Activated CD8-positive, alpha-beta memory T cell treated with anti-CD3 and anti-CD28 coated beads, Interleukin-2, amount 10 ng/mL, durations not matched to agents 7 days and 5 days (primary cell): ENCODE measurements around the gene TTLL6. TPM values are rescaled to one million over a fixed set of nuclear protein-coding genes. Genes with fewer than 3 reads are reported as not detected.
A peak's percentile ranks its signal among the peaks of the same experiment; 100 is the strongest.
"Not testable (repeated sequence)": the region's sequence is repeated elsewhere in the genome, so short reads cannot be mapped to it uniquely, and the experiment has no call there.

Source experiments
- ATAC-seq: fragments of 150-1000 bp; cut with Tn5 transposase; one replicate; pipeline ENCODE4 v1.10.0; 2021; ENCODE audit warnings: moderate library complexity
- CTCF ChIA-PET: fragments of 350-600 bp; sonication (Branson Sonifier 250); formaldehyde crosslinking; loops from one replicate; lab custom pipeline; 2021; ENCODE audit warnings: antibody characterized with exemption; lab: Charles Lee
- DNase-seq: peaks from one replicate; pipeline ENCODE4 v3.0.0-alpha.2; 2020
- H3K27ac Mint-ChIP-seq: one replicate; pipeline ENCODE4 v1.8.0; 2021; ENCODE audit warnings: mild to moderate bottlenecking, mixed read lengths
- H3K27me3 Mint-ChIP-seq: one replicate; pipeline ENCODE4 v1.8.0; 2021; ENCODE audit warnings: mixed read lengths
- H3K36me3 Mint-ChIP-seq: one replicate; pipeline ENCODE4 v1.8.0; 2021; ENCODE audit warnings: mild to moderate bottlenecking, mixed read lengths
- H3K4me1 Mint-ChIP-seq: one replicate; pipeline ENCODE4 v1.8.0; 2021; ENCODE audit warnings: mixed read lengths
- H3K4me3 Mint-ChIP-seq: one replicate; pipeline ENCODE4 v1.8.0; 2021; ENCODE audit warnings: mild to moderate bottlenecking, moderate library complexity, mixed read lengths
- H3K9me3 Mint-ChIP-seq: one replicate; pipeline ENCODE4 v1.8.0; 2022; ENCODE audit warnings: low read depth, mixed read lengths
- total RNA-seq, 2 experiments: library from RNA; stranded (reverse); gene quantifications; one replicate each; pipeline ENCODE4 v1.2.3, GENCODE V29; 2021

The TTLL6 gene
- not detected for total RNA-seq

DNA sequence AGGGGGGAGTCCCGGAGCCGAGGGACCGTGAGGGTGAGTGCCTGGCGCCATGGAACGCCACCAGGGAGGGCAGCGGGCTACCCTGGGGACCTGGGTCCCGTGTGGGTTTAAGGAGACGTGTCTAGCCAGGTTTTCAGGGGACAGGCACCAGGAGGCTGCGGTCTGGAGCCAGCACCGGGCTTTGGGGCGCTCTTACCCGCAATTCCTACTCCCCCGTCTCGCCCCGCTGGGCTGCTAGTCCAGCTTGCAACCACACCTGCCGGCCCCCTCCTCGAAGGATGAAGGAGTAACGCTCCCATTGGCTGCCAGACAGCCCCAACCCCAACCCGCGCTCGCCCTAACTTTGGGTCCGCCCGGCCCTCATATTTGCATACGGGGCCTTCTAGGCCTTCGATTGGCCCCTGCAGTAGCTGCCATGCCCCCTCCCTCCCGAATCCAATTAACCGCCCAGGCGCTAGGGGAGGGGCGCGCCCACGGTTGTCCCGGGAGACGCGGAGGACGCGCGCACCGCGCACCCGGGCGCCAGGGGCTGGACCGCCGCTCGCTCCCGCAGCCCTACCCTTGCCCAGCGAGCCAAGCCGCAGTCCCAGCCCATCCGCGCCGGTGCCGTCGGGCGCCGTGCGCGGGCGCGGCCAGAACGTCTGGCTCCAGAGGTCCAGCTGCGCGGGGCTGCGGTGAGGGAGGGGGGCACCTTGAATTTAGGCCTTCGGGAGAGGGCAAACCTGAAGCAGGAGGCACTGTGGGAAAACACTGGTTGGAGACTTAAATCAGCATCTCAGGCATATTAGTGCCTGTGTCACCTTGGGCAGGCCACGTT, at the start of gene TTLL6:
TSS of gene TTLL6 (minus strand) at position 456 of the 817 bp plus-strand sequence. CDS start at position 299, 157 bp downstream.
- peaks cover 24% of the 10 kb centered on the region for H3K4me1 Mint-ChIP-seq
- H3K36me3 Mint-ChIP-seq = no peaks in the 10 kb centered on the region
- peak within 1 kb of the TSS; percentile 61 for H3K4me3 Mint-ChIP-seq
- DNase-seq (peak; percentile 84), ATAC-seq (peak; percentile 98)
- peaks cover 62% of the 10 kb centered on the region for H3K27me3 Mint-ChIP-seq
- H3K9me3 Mint-ChIP-seq = no peaks in the 10 kb centered on the region
- no peak within 1 kb of the TSS for H3K27ac Mint-ChIP-seq
- CTCF ChIA-PET = interaction anchor here (0.6 to 31.8 kb wide), 12 partner anchors 12 to 138 kb away, joined by 3 to 714 read pairs (median 4); no protein-coding TSS in a partner anchor

DNA sequence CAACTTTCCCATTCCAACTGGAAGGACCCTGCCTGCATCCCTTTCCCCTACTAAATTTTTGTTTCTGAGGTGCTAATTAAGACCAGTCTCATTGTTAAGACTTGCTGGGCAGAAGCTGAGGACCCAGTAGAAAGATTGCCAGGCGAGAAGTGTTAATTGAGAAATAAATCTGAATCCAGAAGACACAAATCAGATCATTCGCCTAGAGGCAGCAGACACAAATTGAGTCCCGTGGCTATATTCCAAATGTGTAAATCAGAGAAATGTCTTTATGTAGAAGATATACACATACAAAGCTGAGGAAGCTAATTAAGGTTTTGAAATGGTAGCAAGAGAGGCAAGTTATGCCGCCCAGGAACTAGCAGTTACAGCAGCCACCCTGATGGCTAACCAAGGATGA, 43.4 kb upstream of the TTLL6 start:
- Mint-ChIP-seq H3K27ac (no peak overlapping the region), H3K27me3 (no peaks in the 10 kb centered on the region), H3K9me3 (no peaks in the 10 kb centered on the region), H3K4me3 (no peak overlapping the region), H3K36me3 (peaks cover 52% of the 10 kb centered on the region), H3K4me1 (peaks cover 21% of the 10 kb centered on the region)
- no peak for DNase-seq
- CTCF ChIA-PET = interaction anchor here (1.2 to 2.0 kb wide), 5 partner anchors 14 to 182 kb away, joined by 3 to 7 read pairs (median 4); no protein-coding TSS in a partner anchor
- ATAC-seq = no peak

DNA sequence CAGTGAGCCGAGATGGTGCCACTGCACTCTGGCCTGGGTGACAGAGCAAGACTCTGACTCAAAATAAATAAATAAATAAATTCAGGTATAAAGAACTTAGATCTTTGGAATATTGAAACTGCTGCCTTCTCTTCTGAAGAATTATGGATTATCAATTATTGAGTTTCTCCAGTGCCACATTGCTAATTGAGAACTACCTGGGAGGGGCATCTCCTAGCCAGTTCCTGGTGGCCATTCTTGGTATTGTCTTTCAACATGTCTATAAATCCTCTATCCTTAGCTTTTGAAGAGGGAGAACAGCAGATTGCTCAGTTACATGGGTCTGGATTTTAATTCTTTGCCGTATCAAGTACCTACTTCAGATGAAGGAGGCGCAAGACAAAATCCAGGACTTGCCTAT, 43.0 kb upstream of the TTLL6 start:
- CTCF ChIA-PET = interaction anchor here (1.2 to 2.0 kb wide), 4 partner anchors 14 to 181 kb away, joined by 3 to 7 read pairs (median 4); no protein-coding TSS in a partner anchor
- DNase-seq = no peak

DNA sequence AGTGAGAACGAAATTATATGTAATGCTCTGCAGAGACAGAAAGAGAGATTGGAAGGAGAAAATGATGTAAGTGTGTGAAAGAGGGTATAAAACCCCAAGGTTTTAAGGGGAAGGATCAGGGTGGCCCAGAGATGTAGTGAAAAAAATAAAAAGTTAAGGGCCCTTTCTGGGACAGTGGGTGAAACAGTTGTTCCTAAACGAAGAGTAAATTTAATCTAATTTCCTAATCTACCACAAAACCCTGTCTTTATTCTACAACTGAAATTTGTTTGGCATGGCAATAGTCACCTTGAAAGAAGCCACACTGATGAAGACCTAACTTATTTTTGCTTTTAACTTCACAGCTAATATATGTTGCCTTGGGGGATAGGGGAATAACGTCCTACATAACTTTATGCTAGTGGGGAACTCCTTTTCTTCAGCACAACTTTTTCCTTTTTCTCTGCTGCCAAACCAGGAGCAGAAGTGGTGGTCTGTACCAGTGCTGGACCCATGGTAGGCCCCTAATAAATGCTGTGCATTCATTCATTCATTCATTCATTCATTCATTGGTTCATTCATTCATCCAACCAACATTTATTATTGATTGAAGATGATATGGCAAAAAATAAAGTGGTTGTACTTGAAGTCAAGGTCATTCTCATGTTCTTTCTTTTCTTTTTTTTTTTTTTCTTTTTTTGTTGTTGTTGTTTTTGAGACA, 39.2 kb upstream of the TTLL6 start:
- no peak for DNase-seq
- Mint-ChIP-seq H3K9me3 (no peaks in the 10 kb centered on the region), H3K27ac (peak overlapping the region; percentile 53), H3K36me3 (peaks cover 48% of the 10 kb centered on the region), H3K27me3 (no peaks in the 10 kb centered on the region), H3K4me1 (peaks cover 20% of the 10 kb centered on the region), H3K4me3 (no peak overlapping the region)
- CTCF ChIA-PET = no interaction called here
- no peak for ATAC-seq

More for the DNA sequence above, 43.0 kb upstream of the TTLL6 start:
- Mint-ChIP-seq H3K4me1 (peaks cover 23% of the 10 kb centered on the region), H3K36me3 (peaks cover 53% of the 10 kb centered on the region), H3K4me3 (no peak overlapping the region), H3K27me3 (no peaks in the 10 kb centered on the region), H3K27ac (no peak overlapping the region), H3K9me3 (no peaks in the 10 kb centered on the region)
- no peak for ATAC-seq

GRCh38 chr17:48854774-48855476, 37.9 kb upstream of the TTLL6 start:
- H3K9me3 Mint-ChIP-seq = no peaks in the 10 kb centered on the region
- peaks cover 26% of the 10 kb centered on the region for H3K4me1 Mint-ChIP-seq
- H3K36me3 Mint-ChIP-seq = peaks cover 43% of the 10 kb centered on the region
- DNase-seq (no peak), ATAC-seq (no peak)
- H3K27ac Mint-ChIP-seq = no peak overlapping the region
- H3K27me3 Mint-ChIP-seq = no peaks in the 10 kb centered on the region
- CTCF ChIA-PET = interaction anchor here (1.1 kb wide), 1 partner anchor 24 kb away, joined by 3 read pairs; no protein-coding TSS in a partner anchor
- H3K4me3 Mint-ChIP-seq = no peak overlapping the region

- ATAC-seq = peak; percentile 85
Observed at GRCh38 chr17:48850792-48851323, 33.8 kb upstream of the TTLL6 start.

DNA sequence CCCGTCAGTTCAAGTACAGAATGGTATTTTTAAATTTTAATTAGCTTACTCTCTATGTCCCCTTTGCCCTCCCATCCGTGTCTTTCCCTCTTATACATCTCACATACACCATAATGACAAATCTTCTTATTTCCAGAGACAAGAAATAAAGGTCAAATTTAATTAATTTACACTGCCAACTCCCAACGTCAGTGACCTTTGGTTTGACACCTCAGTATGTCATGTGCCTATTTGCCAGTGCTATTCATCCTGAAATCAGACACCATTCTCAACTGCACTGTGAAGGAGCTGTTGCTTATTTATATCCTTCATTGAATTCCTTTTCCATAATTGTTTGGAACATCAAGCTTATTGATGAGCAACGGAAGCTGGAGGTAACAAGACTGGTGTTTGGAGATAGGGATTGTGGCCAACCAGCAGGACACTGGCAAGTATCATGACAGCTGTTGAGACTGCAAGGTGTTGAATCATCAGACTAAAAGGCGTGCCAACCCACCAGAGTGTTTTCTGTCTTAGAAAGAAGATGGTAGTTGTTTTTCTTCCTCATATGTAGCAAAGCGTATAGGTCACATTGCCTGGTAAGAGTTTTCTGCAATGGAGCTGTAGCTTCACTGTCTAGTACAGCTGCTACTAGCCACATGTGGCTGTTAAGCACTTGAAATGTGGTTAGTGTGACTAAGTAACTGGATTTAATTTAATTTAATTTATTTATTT, 26.3 kb upstream of the TTLL6 start:
- no peak overlapping the region for H3K4me3 Mint-ChIP-seq
- H3K27ac Mint-ChIP-seq = peak overlapping the region; percentile 41
- ATAC-seq (no peak), DNase-seq (no peak)
- H3K9me3 Mint-ChIP-seq = no peaks in the 10 kb centered on the region
- CTCF ChIA-PET = interaction anchor here (0.9 to 4.7 kb wide), 7 partner anchors 12 to 41 kb away, joined by 3 to 31 read pairs (median 7); partner anchors contain the start of genes CALCOCO2 and TTLL6
- peaks cover 44% of the 10 kb centered on the region for H3K4me1 Mint-ChIP-seq
- H3K27me3 Mint-ChIP-seq = no peaks in the 10 kb centered on the region
- H3K36me3 Mint-ChIP-seq = peaks cover 58% of the 10 kb centered on the region

More at GRCh38 chr17:48850792-48851323, 33.8 kb upstream of the TTLL6 start:
- peaks cover 19% of the 10 kb centered on the region for H3K4me1 Mint-ChIP-seq
- no peak for DNase-seq
- peaks cover 54% of the 10 kb centered on the region for H3K36me3 Mint-ChIP-seq
- CTCF ChIA-PET = interaction anchor here (0.8 to 4.2 kb wide), 10 partner anchors 9 to 113 kb away, joined by 3 to 27 read pairs (median 6); no protein-coding TSS in a partner anchor
- H3K27ac Mint-ChIP-seq = peak overlapping the region; percentile 76
- H3K27me3 Mint-ChIP-seq = no peaks in the 10 kb centered on the region
- no peaks in the 10 kb centered on the region for H3K9me3 Mint-ChIP-seq
- peak overlapping the region; percentile 5 for H3K4me3 Mint-ChIP-seq

DNA sequence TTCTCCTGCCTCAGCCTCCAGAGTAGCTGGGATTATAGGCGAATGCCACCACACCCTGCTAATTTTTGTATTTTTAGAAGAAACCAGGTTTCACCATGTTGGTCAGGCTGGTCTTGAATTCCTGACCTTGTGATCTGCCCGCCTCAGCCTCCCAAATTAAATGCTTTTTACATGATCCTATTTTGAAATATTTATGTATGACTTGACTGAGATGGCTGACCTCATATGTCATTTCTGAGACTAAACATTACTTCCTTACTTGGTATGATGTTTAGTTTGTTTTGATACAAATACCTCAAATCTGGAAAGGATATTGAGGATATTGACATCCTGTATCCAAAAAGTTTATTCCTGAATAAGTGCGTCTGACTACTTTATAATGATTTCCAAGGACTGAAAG, 25.7 kb upstream of the TTLL6 start:
- DNase-seq (no peak), ATAC-seq (no peak)
- CTCF ChIA-PET = interaction anchor here (0.9 to 4.7 kb wide), 7 partner anchors 12 to 41 kb away, joined by 3 to 31 read pairs (median 10); partner anchors contain the start of genes CALCOCO2 and TTLL6
- no peaks in the 10 kb centered on the region for H3K27me3 Mint-ChIP-seq
- peaks cover 50% of the 10 kb centered on the region for H3K4me1 Mint-ChIP-seq
- H3K9me3 Mint-ChIP-seq = no peaks in the 10 kb centered on the region
- H3K4me3 Mint-ChIP-seq = no peak overlapping the region
- H3K36me3 Mint-ChIP-seq = peaks cover 55% of the 10 kb centered on the region
- no peak overlapping the region for H3K27ac Mint-ChIP-seq

DNA sequence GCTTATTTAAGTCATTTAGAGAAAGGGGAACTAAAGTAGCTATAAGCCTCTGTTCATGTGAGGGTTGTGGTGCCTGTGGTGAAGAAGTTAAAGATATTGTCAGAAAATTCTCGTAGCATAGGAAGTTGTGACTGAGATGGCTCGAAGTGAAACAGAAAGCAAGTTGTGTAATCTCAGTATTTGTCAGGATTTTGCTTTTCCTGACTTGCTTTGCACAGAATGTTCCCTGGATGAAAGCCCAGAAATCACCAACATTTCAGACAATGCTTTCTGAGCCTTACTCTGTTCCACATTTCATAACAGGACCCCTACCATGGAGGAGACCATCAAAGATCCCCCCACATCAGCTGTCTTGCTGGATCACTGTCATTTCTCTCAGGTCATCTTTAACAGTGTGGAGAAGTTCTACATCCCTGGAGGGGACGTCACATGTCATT, 24.4 kb upstream of the TTLL6 start:
- Mint-ChIP-seq H3K27me3 (no peaks in the 10 kb centered on the region), H3K27ac (peak overlapping the region; percentile 89), H3K4me1 (peaks cover 63% of the 10 kb centered on the region)

DNA sequence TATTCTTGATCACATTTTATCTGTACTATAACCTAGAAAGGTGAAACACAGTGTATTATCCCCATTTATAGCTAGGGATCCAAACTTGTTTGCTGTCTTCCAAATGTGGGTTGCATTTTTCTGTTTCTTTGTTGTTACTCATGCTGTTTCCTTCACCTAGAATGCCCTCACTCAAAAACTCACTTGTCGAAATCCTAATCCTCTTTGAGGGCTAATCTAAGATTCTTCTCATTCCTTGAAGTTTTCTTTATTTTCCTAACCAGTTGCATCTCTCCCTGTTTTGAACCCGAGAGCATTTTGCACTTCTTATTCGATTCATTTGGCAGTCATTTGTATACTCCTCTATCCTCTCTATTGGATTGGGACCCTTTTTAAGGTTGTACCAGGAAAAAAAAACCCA, 23.4 kb upstream of the TTLL6 start:
- DNase-seq = no peak
- CTCF ChIA-PET = interaction anchor here (1.4 to 4.7 kb wide), 4 partner anchors 9 to 44 kb away, joined by 3 to 31 read pairs (median 16); partner anchors contain the start of gene CALCOCO2
- peak overlapping the region; percentile 89 for H3K27ac Mint-ChIP-seq
- H3K36me3 Mint-ChIP-seq = peaks cover 61% of the 10 kb centered on the region
- no peaks in the 10 kb centered on the region for H3K9me3 Mint-ChIP-seq
- peaks cover 73% of the 10 kb centered on the region for H3K4me1 Mint-ChIP-seq
- no peaks in the 10 kb centered on the region for H3K27me3 Mint-ChIP-seq
- ATAC-seq = no peak
- peak overlapping the region; percentile 26 for H3K4me3 Mint-ChIP-seq

More for the DNA sequence above, 24.4 kb upstream of the TTLL6 start:
- H3K4me3 Mint-ChIP-seq = peak overlapping the region; percentile 63
- CTCF ChIA-PET = interaction anchor here (0.7 to 4.7 kb wide), 11 partner anchors 10 to 239 kb away, joined by 3 to 31 read pairs (median 4); partner anchors contain the start of genes CALCOCO2 and TTLL6
- peaks cover 60% of the 10 kb centered on the region for H3K36me3 Mint-ChIP-seq
- peak; percentile 92 for ATAC-seq
- peak; percentile 84 for DNase-seq
- H3K9me3 Mint-ChIP-seq = no peaks in the 10 kb centered on the region

GRCh38 chr17:48837458-48837857, 20.4 kb upstream of the TTLL6 start:
- Mint-ChIP-seq H3K36me3 (peaks cover 48% of the 10 kb centered on the region), H3K27ac (peak overlapping the region; percentile 91), H3K4me3 (peak overlapping the region; percentile 66), H3K4me1 (peaks cover 93% of the 10 kb centered on the region)
- CTCF ChIA-PET = interaction anchor here (1.4 to 4.1 kb wide), 2 partner anchors 41 to 159 kb away, joined by 3 to 20 read pairs; no protein-coding TSS in a partner anchor
- peak; percentile 53 for DNase-seq
- H3K9me3 Mint-ChIP-seq, H3K27me3 Mint-ChIP-seq: not testable (repeated sequence)
- ATAC-seq = peak; percentile 28
